ENCODE measurements around the gene TAPBP.
"Not testable (repeated sequence)": the region's sequence is repeated elsewhere in the genome, so short reads cannot be mapped to it uniquely, and the experiment has no call there.

Gene TAPBP

DNA sequence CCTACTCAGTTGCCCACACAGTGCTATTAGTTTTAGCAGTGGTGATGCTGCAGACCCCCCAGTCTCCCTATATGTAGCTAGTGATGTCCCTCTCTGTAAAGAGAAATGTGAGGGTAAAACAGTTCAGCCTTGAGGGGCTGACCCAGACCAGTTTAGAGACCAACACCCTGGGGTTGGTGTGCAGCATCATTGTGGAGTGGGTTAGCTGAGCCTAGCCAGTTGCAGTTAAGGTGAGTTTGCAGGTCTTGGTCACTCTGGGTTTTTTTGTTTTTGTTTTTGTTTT is 37.4 kb downstream of the TAPBP start:
- no peak for DNase-seq (ENCODE audit: low read depth, low spot score)

DNA sequence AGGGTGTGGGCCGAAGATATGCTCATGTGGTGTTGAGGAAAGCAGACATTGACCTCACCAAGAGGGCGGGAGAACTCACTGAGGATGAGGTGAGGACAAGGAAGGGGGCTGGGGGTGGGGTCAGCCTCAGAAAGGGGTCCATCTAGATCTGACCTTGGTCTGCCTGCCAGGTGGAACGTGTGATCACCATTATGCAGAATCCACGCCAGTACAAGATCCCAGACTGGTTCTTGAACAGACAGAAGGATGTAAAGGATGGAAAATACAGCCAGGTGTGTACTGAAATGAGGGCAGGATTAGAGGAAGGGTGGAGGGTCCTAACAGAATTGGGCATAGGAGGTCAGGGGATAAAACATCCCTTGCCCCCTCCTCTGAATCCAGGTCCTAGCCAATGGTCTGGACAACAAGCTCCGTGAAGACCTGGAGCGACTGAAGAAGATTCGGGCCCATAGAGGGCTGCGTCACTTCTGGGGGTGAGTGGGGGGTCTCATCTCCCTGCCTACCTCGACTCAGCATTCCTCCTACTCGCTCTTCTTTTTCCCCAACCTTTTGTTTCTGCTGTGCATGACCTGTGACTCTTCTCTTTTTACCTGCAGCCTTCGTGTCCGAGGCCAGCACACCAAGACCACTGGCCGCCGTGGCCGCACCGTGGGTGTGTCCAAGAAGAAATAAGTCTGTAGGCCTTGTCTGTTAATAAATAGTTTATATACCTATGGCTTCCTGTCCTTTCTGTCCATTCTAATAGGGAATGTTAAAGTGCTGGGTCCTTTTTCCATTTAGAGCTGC is 37.9 kb downstream of the TAPBP start:
- DNase-seq (ENCODE audit: low read depth, low spot score) = not testable (repeated sequence)

GRCh38 chr6:33273924-33274902 is 39.7 kb downstream of the TAPBP start:
- no peak for DNase-seq (ENCODE audit: low read depth, low spot score)

GRCh38 chr6:33273129-33273923 is 40.6 kb downstream of the TAPBP start:
- DNase-seq (ENCODE audit: low read depth, low spot score) = no peak

DNA sequence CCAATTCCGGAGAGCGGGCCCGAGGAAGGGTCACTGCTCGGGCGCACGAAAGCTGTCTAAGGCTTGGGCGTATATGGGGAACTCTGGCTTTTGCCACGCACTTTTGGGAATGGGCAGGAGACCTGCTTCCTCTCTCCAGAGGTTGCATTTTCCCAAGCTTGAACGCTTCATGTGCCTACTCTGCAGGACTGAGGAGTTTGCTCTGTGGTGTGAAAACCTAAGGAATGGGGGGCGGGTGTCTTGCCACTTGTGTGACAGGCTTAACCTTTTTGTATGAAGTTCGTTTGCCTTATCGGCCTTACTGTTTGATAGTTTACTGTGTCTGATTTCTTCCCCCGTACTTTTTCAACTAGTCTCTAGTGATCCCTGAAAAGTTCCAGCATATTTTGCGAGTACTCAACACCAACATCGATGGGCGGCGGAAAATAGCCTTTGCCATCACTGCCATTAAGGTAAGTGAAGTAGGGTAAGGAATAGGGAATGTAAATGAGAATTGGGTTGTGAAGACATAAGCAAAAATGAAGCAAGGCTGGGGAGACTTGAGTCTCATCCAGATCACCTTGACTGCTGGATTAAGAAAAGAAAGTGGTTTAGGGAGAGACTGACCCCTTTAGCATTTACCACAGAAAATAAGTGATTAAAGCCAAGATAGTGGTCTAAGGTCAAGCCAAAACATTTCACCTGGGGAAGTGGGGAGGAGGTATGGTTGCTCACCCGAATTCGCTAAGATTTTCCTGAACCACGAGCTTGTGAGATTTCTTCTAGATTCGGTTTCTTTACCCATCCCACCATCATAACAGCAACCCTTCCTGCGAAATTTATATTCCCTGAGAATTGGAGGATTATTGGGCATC is 41.4 kb downstream of the TAPBP start:
- DNase-seq (ENCODE audit: low read depth, low spot score) = no peak

GRCh38 chr6:33271468-33272274 is 42.2 kb downstream of the TAPBP start, which contains the start of the genes RPS18 and VPS52:
Gene RPS18 (plus strand): TSS chr6:33272075. CDS start chr6:33272120, 45 bp downstream.
Gene VPS52 (minus strand): TSS chr6:33271876. CDS start chr6:33271675, 201 bp downstream.
- peak; percentile 99 for DNase-seq (ENCODE audit: low read depth, low spot score)

DNA sequence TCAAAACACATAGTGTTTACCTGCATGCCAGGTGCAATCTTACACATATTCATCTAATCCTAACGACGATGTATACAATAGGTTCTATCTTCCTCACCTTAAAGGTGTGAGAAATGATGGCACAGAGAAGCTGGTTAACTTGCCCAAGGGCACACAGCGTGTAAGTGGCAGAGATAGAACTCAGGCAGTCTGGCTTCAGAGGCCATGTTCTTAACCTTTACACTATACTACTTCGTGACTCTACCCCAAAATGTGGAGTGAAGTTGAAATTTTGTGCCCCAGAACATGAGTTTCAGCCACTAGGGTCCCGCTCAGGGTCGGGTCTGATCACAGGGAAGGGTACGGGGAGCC is 42.8 kb downstream of the TAPBP start:
- no peak for DNase-seq (ENCODE audit: low read depth, low spot score)

- DNase-seq (ENCODE audit: low read depth, low spot score) = no peak
Measured at GRCh38 chr6:33264015-33264414, 49.9 kb downstream of the TAPBP start.

GRCh38 chr6:33262490-33262889 is 51.4 kb downstream of the TAPBP start:
- DNase-seq (ENCODE audit: low read depth, low spot score) = not testable (repeated sequence)

DNA sequence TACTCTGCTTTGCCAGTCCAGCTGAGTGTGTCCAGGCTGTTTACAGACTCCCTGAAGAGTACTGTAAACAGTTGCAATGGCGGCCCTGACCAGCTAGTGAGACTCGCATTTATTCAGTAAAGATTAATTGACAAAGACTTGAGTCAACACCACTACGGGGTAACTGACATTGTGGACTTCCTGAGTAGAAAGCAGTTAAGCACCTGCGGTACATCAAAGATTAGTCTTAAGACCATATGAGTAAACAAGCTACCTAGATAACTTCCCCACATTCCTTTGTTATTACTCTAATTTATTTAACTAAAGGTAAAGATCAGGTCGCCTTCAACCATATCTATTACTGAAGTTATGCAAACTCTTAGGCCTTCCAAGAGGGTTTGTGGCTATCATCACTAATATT is 54.8 kb downstream of the TAPBP start:
- DNase-seq (ENCODE audit: low read depth, low spot score) = no peak

DNA sequence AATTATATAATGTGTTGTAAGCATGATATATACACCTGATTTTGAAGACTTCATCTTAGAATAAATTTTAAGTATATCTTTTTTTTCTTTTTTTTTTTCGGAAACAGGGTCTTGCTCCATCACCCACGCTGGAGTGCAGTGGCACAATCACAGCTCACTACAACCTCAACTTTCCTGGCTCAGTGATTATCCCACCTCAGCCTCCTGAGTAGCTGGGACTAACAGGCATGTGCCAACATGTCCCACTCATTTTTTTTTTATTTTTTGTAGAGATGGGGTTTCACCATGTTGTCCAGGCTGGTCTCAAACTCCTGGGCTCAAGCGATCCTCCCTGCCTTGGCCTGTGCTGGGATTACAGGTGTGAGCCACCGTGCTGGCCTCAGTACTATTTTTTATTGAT is 59.3 kb downstream of the TAPBP start:
- no peak for DNase-seq (ENCODE audit: low read depth, low spot score)

GRCh38 chr6:33252759-33253158 is 61.1 kb downstream of the TAPBP start:
- no peak for DNase-seq (ENCODE audit: low read depth, low spot score)

DNA sequence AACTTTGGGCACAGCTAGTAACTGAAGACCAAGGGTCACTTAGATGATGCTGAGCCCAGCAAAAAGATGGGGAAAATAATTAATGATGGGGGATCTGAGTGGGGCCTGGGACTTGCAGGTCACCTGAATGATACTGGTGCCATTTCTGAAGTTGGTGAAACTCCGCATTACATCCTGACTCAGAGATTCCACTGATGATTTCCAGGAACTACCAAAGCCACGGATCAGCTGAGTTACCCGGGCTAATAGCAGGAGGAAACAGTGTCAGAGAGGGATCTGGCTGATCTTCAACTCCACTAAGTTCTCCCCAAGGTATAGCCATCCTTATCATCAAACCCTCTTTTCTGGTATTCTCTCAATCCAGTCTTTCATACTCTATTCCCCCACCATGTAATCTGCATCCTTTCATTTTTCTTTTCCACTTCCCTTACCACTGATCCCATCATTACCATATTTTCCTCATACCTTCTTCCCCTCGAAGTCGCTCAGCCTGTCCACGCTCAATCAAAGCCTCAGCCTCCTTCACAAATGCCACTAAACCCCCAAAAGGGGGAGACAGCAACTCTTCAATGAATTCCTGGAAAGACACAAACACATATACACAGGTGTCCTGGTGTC is 62.4 kb downstream of the TAPBP start:
- no peak for DNase-seq (ENCODE audit: low read depth, low spot score)

DNA sequence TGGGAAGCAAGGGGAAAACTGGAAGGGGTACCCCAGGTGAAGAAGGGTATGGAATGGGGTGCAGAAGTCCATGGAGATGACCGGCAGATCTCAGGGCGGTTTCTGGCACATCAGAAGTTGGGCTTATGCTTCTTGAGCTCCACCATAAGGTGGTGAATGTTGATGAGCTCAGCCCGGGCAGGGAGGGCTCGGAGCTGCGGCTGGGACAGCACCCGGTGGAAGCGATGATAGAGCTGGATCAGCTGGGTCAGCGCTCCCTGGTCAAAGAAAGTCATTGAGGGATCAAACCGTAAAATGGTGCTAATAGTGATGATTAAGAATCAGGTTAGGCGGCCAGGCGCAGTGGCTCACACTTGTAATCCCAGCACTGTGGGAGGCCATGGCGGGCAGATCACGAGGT is 63.1 kb downstream of the TAPBP start:
- DNase-seq (ENCODE audit: low read depth, low spot score) = no peak

GRCh38 chr6:33249732-33250630 is 63.9 kb downstream of the TAPBP start:
- peak; percentile 78 for DNase-seq (ENCODE audit: low read depth, low spot score)
